GM19468 (cell line): Measurements from ENCODE around the gene CAPN13.

ENCODE experiments used
- ATAC-seq: cut with Tn5 transposase; IDR thresholded peaks from one replicate; pipeline ENCODE4 v1.9.1; 2021; ENCODE audit warnings: mild to moderate bottlenecking, moderate library complexity, moderate number of reproducible peaks; ENCODE audit not compliant: unreplicated experiment; ENCODE audit errors: extremely low read depth

Gene CAPN13

GRCh38 chr2:30766666-30767065, 40.6 kb downstream of the CAPN13 start:
- ATAC-seq = no peak

- no peak for ATAC-seq
Observed at GRCh38 chr2:30765876-30766470, 41.3 kb downstream of the CAPN13 start.

GRCh38 chr2:30765191-30765590, 42.1 kb downstream of the CAPN13 start:
- ATAC-seq = no peak

GRCh38 chr2:30764021-30764800, 43.0 kb downstream of the CAPN13 start:
- ATAC-seq = no peak

- no peak for ATAC-seq
Observed at GRCh38 chr2:30763151-30763660, 44.0 kb downstream of the CAPN13 start.

GRCh38 chr2:30761226-30761625, 46.0 kb downstream of the CAPN13 start:
- ATAC-seq = no peak

GRCh38 chr2:30759481-30759880, 47.8 kb downstream of the CAPN13 start:
- ATAC-seq = no peak

GRCh38 chr2:30758191-30758651, 49.0 kb downstream of the CAPN13 start:
- no peak for ATAC-seq

GRCh38 chr2:30757749-30758148, 49.5 kb downstream of the CAPN13 start:
- no peak for ATAC-seq

GRCh38 chr2:30756971-30757370, 50.3 kb downstream of the CAPN13 start:
- ATAC-seq = no peak

GRCh38 chr2:30756051-30756719, 51.1 kb downstream of the CAPN13 start:
- ATAC-seq = no peak

- ATAC-seq = no peak
Observed at GRCh38 chr2:30753630-30754029, 53.6 kb downstream of the CAPN13 start.

- no peak for ATAC-seq
Observed at GRCh38 chr2:30752811-30753210, 54.4 kb downstream of the CAPN13 start.

GRCh38 chr2:30747206-30747605, 60.0 kb downstream of the CAPN13 start:
- no peak for ATAC-seq

- no peak for ATAC-seq
Observed at GRCh38 chr2:30744823-30745222, 62.4 kb downstream of the CAPN13 start.

GRCh38 chr2:30741576-30741975, 65.7 kb downstream of the CAPN13 start:
- ATAC-seq = no peak

GRCh38 chr2:30738141-30738911, 68.9 kb downstream of the CAPN13 start:
- no peak for ATAC-seq

- no peak for ATAC-seq
Observed at GRCh38 chr2:30737326-30737610, 70.0 kb downstream of the CAPN13 start.

GRCh38 chr2:30736461-30737325, 70.6 kb downstream of the CAPN13 start:
- ATAC-seq = no peak
